ENCODE data around the gene NDUFA3. TPM values are rescaled to one million over a fixed set of nuclear protein-coding genes. Genes with fewer than 3 reads are reported as not detected.

Gene NDUFA3
- polyA plus RNA-seq, 3 donors, result 84.6 to 151 (median 147) TPM

DNA sequence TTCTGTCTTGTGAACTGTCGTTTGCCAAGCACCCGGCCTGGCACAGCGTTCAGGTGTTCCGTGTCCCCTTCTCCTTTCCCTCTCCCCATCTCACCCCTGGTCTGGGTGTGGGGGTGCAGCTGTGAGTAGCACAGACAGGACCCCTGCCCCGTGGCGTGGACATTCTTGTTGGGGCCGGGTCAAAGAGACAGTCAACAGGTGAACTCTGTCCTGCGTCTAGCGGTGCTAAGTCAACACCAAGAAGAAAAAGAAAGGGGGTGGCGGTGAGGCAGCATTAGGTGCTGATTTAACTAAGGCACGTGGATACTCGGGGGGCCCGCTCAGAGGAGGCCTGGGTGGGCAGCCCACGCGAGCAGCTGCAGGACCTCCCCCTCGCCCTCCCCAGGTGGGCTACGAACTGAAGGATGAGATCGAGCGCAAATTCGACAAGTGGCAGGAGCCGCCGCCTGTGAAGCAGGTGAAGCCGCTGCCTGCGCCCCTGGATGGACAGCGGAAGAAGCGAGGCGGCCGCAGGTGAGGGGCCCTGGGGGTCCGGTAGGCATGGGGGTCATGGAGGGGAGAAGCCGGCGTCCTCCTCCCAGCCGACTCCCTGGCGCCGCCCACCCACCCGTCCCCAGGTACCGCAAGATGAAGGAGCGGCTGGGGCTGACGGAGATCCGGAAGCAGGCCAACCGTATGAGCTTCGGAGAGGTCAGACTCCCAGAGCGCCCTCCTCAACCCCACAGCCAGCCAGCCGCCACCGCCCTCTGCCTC, 25.2 kb downstream of the NDUFA3 start:
- no peak for DNase-seq (ENCODE audit: extremely low read depth in 1 of 11, low read depth in 9 of 11, low spot score in 4 of 11)

DNA sequence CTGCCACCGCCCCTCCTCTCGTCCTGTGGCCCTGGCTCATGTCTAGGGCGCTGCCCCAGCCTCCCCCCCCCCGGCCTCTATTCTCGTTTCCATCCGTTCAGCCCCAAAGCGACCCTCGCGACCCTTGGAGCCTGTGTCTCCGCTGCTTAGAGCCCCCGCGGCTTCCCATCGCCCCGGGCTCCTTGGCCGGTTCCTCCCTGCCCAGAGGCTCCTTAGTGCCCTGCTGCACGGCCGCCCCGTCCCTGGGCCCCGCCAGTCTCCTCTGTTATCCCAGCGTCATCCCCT, 25.7 kb downstream of the NDUFA3 start:
- DNase-seq (ENCODE audit: extremely low read depth in 1 of 11, low read depth in 9 of 11, low spot score in 4 of 11), result no peak

DNA sequence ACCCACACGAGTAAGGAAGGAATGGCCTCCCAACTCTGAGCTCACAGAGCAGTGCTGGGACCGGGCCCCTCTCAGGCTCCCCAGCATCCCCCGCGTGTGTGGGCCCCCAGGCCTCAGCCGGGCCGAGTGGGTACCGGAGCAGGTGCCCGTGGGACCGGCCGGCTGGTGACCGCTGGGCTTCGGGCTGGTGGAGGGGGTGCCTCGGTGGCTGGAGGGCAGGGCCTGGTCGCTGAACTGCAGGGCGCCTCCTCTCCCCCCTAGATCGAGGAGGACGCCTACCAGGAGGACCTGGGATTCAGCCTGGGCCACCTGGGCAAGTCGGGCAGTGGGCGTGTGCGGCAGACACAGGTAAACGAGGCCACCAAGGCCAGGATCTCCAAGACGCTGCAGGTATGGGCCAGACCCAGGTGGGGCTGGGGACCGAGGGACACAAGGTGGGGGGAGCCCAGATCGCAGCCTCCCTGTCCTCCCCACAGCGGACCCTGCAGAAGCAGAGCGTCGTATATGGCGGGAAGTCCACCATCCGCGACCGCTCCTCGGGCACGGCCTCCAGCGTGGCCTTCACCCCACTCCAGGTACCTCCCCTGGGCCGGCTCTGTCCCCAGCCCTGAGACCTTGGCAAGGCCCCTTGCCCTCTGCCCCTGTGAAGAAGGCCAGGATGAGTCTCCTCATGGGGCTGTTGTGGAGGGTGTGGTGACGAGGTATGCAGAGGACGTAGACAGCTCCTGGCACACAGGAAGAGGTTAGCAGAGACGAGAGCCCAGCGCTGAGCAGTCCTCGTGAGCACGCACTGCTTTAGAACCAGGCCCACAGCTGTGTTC, 26.4 kb downstream of the NDUFA3 start:
- no peak for DNase-seq (ENCODE audit: extremely low read depth in 1 of 11, low read depth in 9 of 11, low spot score in 4 of 11)

DNA sequence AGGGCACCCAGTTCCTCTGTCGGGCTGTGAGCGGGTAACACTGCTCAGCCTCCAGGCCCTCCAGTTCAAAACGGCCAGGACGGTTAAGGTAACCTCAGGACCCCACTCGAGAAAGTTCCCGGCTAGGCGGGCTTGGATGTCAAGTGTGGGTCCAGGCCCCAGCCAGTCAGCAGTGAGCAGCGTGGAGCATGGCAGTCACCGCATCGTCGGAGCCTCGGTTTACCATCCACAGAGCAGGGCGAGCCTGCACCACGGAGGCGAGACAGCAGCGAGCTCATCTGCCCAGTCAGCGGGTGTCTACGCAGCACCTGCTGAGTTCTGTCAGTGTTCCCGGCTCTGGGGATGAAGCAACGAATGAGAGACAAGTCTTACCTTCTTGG, 27.0 kb downstream of the NDUFA3 start:
- DNase-seq (ENCODE audit: extremely low read depth in 1 of 11, low read depth in 9 of 11, low spot score in 4 of 11), result no peak

DNA sequence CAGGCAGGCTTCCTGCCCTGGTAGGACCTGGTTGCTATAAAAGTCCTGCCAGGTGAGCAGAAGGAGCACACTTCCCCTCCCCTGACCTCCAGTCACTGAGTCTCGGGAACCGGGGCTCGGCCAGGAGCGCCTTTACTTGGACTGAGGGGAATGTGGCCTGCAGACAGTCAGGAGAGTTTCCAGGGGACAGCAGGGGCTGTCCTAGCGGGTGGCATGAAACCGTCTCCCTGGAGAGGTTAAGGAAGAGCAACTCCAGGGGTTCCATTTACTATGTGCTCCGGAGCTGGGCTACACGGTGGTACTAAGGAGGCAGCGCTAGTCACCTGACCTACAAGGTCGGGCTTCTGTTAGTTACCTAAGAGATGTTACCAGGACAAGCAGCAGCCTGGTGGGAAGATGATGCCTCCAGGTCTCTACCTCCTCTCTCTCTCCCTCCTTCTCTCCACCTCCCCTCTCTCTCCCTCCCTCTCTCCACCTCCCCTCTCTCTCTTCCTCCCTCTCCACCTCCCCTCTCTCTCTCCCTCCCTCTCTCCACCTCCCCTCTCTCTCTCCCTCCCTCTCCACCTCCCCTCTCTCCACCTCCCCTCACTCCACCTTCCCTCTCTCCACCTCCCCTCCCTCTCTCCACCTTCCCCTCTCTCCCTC, 30.8 kb downstream of the NDUFA3 start:
- peak in 3 of 11 donors; percentile 54 to 82 (median 61) for DNase-seq (ENCODE audit: extremely low read depth in 1 of 11, low read depth in 9 of 11, low spot score in 4 of 11)

DNA sequence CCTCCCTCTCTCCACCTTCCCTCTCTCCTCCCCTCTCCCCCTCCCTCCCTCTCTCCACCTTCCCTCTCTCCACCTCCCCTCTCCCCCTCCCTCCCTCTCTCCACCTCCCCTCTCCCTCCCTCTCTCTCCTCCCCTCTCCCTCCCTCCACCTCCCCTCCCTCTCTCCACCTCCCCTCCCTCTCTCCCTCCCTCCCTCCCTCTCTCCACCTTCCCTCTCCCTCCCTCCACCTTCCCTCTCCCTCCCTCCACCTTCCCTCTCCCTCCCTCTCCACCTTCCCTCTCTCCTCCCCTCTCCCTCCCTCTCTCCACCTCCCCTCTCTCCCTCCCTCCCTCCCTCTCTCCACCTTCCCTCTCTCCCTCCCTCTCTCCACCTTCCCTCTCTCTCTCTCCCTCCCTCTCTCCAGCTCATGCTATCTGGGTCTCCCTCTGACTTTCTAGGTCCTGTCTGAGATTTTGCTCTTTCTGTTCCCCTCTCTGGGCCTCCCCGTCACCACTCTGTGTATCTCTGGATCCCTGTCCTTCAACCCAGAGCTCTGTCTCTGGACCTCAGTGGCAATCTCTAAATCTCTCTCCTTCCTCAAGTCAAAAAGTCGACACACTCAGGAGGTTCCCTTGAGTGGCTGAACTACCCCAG, 31.4 kb downstream of the NDUFA3 start:
- DNase-seq (ENCODE audit: extremely low read depth in 1 of 11, low read depth in 9 of 11, low spot score in 4 of 11), result no peak

DNA sequence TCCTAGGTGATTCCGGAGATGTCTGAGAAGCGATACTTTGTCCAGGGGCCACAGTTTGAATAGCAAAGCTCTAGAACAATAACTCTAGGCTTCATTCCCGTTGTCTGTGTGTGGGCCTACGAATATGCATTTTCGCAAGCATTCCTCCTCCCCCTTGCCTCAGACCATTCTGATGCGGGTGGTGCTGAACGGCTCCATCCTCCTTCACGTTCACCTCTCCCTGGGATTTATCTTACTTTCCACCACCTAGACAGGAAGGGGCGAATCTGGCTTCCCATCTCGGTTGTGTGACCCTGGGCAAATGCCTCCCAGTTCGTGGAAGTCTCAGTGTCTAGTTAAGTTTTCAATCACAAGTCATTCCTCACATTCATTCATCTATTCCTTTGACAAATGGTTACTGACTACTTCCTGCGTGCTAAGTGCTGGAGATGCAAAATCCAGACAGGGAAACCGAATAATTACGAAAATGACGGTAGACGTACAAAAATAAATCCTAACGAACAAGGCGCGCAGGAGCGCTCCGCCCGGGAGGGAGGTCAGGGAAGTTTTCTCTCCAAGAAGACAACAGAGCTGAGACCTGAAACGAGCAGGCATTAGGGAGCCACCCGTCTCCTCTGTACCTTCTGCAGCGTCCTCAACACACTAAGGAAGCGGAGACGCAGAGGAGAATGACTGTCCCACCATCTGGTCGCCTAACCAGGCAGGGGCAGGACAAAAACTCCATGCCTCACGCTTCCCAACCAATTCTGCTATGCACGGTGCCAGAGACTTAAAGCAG, 33.6 kb downstream of the NDUFA3 start:
- DNase-seq (ENCODE audit: extremely low read depth in 1 of 11, low read depth in 9 of 11, low spot score in 4 of 11), result no peak

DNA sequence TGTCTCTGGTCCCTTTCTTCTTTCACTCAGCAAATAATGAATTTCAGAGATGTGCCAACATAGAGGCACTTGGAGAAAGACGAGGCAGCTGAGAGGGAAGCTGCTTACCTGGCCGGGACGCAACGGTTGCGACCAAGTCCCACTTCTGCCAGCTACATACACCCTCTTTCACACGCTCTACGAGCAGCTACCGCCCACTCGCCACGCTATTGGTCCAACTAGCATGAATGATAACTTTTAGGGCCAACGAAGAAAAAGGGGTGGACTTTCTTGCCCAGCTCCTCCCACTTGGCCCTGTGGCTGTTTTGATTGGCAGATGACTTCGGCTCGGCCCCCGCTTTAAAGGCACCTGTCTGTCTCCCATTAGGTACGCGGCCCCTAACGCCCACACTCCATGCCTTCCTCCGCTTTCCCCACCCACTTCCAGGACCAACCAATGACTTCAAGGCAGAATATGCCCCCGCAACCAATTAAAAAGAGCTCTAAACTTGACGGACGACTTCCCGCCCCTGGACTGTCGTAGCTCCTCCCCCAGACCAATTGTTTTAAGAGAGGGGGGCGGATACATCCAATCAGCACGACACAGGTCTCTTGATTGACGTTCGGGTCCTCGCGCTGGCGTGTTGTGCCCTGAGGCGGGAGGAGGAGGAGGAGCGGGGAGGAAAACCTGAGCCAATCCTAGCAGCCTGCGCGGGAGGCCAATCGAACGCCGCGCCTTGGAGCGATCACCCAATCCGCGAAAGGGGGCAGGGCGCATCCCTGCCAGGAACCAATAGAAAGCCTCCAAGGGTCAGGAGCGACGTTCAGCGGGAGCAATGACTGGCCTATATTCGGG, 34.4 kb downstream of the NDUFA3 start:
- DNase-seq (ENCODE audit: extremely low read depth in 1 of 11, low read depth in 9 of 11, low spot score in 4 of 11), result peak; percentile 98 to 100 (median 100)

DNA sequence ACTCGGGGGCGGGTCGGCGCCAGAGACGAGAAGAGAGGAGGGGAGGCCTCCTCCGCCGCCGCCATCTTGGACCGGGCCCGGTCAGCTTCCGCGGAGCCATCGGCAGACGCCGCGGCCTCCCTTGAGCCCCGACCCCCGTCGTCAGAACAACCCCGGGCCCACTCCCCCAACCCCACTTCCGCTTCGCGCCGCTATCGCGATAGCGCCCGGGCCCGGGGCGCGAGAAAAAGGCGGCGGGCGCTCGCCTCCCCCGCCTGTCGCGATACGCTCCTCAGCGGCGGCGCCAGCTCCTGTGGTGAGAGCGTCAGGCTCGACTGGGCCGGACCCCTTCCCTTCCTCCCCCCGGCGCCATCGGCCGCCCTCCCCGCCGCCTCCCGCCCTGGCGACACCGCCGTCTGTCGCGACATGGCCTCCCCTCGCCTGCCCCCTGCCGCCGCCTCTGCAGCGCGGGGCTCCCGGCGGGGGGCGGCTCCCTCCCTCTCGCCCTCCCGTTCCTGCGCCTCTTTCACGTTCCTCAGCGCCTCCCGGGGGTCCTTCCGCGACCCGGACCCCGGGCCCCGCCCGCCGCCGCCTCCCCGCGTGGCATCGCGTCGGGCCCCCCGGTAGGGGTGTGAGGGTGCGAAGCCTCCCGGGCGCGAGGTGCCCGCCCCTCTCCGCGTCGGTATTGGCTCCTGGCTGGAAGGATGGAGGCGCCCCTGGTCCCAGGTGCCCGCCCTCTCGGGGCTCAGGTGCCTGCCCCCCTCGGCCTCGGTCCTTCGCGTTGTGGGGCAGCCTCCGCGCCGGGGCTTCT, 35.2 kb downstream of the NDUFA3 start, which contains the start of gene CNOT3:
Gene CNOT3, plus strand, starts transcription at position 64 of the 790 bp plus-strand sequence. CDS start 5,217 bp downstream, outside the sequence.
- DNase-seq (ENCODE audit: extremely low read depth in 1 of 11, low read depth in 9 of 11, low spot score in 4 of 11), result no peak

DNA sequence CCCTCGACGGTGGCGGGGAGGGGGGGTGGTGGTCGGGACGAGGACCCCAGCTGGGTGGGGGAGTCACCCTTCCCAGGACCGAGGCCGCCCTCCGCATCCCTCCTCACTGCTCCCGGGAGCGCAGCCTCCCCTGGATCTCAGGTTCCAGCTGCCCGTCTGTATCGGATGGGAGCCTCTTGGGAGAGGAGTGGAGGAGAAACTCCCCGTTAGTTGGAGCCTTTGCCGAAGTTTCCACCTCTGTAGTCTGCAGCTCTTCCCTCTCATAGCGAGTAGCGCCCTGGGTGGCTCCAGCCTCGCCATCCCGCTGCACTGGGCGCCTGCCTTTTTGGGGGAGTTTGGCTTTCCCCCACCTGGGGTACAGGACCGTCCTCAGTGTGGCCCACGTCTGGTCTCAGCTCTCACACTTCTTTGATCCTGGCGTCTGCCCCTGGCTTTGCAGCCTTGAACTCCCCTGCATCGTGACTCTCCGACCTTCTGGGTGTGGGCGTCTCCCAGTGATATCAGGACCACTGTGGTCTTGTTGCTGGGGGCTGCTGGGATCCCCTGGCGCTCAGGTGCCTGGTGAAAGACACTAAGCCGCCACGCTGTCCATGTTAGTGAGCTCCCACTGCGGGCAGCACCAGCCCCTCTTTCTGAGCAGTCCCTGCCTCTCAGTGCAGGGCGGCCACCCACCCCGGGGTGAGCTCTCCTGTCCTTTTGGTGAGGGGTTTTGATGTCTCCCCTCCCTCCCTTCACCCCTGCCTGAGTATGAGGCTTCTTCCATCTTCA, 36.0 kb downstream of the NDUFA3 start:
- DNase-seq (ENCODE audit: extremely low read depth in 1 of 11, low read depth in 9 of 11, low spot score in 4 of 11), result no peak

DNA sequence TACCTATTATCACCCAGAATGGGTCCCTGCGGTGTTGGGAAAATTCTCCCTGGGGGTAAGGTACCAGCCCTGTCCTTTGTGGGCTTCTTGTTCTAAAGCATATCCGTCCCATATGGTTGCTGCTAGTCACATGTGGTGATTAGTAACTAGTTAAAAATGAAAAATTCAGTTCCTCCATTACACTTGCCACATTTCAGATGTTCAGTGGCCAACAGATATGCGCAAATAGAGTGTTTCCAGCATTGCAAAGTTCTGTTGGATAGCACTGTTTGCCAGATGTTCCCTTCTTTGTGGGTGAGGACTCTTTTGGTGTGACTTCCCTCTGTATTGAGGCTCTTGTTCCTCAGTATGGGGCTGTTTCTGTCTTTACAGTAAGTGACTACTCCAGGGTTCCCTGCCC, 38.7 kb downstream of the NDUFA3 start:
- DNase-seq (ENCODE audit: extremely low read depth in 1 of 11, low read depth in 9 of 11, low spot score in 4 of 11), result no peak

DNA sequence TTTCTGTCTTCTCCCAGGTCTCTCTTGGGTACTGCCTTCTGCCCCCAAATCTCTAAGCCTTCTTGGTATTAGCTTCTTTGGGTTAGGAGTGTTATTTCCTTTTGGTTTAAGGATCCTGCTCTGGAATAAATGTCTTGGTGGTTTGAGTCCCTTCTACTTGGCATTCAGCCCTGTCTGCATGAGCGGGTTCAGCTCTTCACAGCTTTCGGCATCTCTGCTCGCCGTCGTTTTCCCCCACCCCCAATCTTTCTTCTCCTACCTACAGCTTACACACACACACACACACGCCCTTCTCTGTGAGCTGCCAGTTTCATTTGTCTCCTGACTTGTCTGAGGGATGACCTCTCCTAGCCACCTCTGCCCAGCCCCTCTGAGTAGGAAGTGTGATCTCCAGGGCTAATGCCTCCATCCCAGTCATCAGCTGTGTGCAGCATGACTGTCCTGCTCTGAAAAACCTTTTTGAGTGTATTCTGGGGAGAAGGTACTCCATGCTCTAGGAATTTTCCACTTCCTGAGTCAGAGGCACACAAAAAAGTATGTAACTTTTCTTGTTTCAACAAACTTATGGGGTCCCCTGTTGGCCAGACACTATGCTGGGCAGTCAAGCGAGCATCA, 39.6 kb downstream of the NDUFA3 start:
- no peak for DNase-seq (ENCODE audit: extremely low read depth in 1 of 11, low read depth in 9 of 11, low spot score in 4 of 11)

DNA sequence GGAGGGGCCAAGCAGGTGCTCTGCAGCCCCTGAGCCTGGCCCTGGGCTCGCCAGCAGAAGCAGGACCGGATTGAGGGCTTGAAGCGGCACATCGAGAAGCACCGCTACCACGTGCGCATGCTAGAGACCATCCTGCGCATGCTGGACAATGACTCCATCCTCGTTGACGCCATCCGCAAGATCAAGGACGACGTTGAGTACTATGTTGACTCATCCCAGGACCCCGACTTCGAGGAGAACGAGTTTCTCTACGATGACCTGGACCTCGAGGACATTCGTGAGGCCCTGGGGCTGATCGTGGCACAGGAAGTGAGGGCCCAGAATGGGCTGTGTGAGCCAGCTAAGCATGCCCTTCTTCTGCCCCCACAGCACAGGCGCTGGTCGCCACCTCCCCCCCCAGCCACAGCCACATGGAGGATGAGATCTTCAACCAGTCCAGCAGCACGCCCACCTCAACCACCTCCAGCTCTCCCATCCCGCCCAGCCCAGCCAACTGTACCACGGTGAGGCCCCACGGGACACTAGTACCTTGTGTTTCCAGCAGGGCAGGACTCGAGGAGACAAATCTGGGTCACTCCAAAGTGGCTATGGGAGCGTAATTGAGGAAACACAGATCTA, 43.0 kb downstream of the NDUFA3 start:
- no peak for DNase-seq (ENCODE audit: extremely low read depth in 1 of 11, low read depth in 9 of 11, low spot score in 4 of 11)

DNA sequence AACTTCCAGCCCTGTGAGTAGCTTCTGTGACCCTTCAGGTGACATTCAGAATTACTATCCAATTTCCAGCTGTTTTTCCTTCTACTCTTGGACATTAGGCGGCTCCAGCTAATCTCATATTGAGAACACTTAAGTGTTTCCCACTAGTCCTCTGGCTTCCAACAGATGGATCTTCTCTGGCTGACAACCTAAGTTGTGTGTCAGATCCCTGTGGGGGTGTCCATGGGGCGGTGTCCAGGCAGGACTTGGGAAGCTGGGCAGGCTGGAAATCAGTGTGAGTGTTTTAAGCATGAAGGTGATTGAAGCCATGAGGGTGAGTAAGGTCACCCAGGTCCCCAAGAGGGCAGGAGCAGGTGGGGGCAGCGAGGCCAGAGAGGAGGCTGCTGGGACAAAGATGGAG, 45.0 kb downstream of the NDUFA3 start:
- DNase-seq (ENCODE audit: extremely low read depth in 1 of 11, low read depth in 9 of 11, low spot score in 4 of 11), result peak in 5 of 11 donors; percentile 61 to 72 (median 70)

DNA sequence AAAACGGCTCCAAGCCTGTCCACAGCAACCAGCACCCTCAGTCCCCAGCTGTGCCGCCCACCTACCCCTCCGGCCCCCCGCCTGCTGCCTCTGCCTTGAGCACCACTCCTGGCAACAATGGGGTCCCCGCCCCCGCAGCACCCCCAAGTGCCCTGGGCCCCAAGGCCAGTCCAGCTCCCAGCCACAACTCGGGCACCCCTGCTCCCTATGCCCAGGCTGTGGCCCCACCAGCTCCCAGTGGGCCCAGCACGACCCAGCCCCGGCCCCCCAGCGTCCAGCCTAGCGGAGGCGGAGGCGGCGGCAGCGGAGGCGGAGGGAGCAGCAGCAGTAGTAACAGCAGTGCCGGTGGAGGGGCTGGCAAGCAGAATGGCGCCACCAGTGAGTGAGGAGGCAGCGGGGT, 45.5 kb downstream of the NDUFA3 start:
- DNase-seq (ENCODE audit: extremely low read depth in 1 of 11, low read depth in 9 of 11, low spot score in 4 of 11), result no peak
